ENCODE results near the gene TBX4.

The TBX4 gene

DNA sequence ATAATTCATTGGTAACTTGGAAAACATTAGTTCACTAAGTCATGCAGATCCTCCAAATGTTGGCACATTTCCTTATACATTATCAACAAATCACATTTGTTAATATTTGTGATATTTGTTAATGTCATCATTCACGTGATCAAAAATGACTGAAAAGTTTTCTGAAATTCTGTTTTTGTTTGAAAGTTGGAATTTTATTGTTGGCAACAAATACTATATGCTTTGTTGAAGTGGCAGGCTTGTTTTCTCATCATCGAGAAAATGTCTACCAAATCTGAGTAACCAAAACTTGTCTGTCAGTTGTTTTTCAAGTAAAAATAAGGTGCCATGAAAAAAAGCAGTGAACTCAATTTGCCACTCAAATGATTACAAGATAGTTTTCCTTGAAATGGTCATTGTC, 75.9 kb downstream of the TBX4 start:
- TF ChIP-seq, protein P1, sequence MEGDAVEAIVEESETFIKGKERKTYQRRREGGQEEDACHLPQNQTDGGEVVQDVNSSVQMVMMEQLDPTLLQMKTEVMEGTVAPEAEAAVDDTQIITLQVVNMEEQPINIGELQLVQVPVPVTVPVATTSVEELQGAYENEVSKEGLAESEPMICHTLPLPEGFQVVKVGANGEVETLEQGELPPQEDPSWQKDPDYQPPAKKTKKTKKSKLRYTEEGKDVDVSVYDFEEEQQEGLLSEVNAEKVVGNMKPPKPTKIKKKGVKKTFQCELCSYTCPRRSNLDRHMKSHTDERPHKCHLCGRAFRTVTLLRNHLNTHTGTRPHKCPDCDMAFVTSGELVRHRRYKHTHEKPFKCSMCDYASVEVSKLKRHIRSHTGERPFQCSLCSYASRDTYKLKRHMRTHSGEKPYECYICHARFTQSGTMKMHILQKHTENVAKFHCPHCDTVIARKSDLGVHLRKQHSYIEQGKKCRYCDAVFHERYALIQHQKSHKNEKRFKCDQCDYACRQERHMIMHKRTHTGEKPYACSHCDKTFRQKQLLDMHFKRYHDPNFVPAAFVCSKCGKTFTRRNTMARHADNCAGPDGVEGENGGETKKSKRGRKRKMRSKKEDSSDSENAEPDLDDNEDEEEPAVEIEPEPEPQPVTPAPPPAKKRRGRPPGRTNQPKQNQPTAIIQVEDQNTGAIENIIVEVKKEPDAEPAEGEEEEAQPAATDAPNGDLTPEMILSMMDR (IDR thresholded peaks at IDR 0.05; ENCODE audit: insufficient read depth, low read length, poor library complexity, severe bottlenecking) = no peak
- no peak for DNase-seq (ENCODE audit: extremely low read depth, insufficient read length)
- H3K36me3 ChIP-seq (ENCODE audit: control insufficient read depth, insufficient read depth, low read length) = no peaks in the 10 kb centered on the region
- H3K27me3 ChIP-seq (replicated peaks; ENCODE audit: control insufficient read depth, insufficient read depth, low read length) = no peaks in the 10 kb centered on the region
- no peak overlapping the region for H3K4me3 ChIP-seq (replicated peaks; ENCODE audit: low read depth, low read length)

DNA sequence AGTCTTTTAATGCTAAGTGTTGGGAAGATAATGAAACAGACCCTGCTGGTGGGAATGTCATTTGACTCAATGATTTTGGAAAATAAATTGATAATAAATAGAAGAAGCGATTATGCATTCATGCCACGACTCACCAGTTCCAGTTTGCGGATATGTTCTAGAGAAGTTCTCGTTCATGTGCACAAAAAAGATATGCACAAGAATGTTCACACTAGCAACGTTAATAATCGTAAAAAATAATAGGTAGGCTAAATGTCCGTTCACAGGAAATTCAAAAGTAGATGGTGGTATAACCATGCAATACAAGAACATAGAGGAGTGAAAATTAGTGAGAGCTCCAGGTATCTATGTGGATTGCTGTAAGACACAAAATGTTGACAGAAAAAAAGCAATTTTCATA, 79.0 kb downstream of the TBX4 start:
- H3K36me3 ChIP-seq (ENCODE audit: control insufficient read depth, insufficient read depth, low read length) = no peaks in the 10 kb centered on the region
- TF ChIP-seq, protein P1 (IDR thresholded peaks at IDR 0.05; ENCODE audit: insufficient read depth, low read length, poor library complexity, severe bottlenecking) = no peak
- DNase-seq (ENCODE audit: extremely low read depth, insufficient read length) = no peak
- no peaks in the 10 kb centered on the region for H3K27me3 ChIP-seq (replicated peaks; ENCODE audit: control insufficient read depth, insufficient read depth, low read length)
- H3K4me3 ChIP-seq (replicated peaks; ENCODE audit: low read depth, low read length) = no peak overlapping the region

DNA sequence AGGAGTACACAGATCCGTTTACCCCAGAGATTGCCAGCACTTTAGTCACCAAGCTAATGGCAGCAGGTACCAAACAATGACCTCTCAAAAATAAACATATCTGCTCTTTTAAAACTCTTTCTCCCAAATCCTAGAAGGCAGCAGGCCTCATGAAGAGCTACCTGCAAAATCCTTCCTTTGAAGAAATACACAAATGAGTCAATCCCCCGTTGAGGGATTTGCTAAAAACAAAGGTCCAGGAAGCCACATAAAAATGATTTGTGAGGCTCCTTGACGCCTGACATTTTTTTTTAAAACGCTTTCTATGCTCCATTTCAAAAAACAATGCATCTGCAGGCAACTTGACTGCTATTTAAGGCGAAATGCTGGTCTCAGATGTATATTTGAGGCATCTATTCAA, 80.6 kb downstream of the TBX4 start:
- no peak for DNase-seq (ENCODE audit: extremely low read depth, insufficient read length)
- H3K27me3 ChIP-seq (replicated peaks; ENCODE audit: control insufficient read depth, insufficient read depth, low read length) = no peaks in the 10 kb centered on the region
- no peaks in the 10 kb centered on the region for H3K36me3 ChIP-seq (ENCODE audit: control insufficient read depth, insufficient read depth, low read length)
- H3K4me3 ChIP-seq (replicated peaks; ENCODE audit: low read depth, low read length) = no peak overlapping the region
- TF ChIP-seq, protein P1 (IDR thresholded peaks at IDR 0.05; ENCODE audit: insufficient read depth, low read length, poor library complexity, severe bottlenecking) = no peak

DNA sequence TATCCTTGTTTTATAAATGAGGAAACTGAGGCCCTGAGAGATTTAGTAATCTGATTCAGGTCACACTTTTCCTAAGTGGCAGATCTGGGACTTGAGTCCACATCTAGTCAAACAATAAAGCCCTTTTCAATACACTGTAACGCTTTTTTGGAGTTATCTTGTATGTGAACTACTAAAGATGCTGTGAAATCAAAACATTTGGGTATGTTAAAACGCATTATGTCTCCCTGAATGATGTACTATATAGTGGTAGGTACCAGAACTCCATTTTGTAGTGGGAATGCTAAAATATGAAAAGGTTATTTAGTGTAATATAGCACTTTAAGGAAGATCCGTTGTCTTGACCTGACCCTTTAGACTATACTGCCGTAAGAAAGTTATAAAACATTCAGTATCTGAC, 81.6 kb downstream of the TBX4 start:
- Histone ChIP-seq H3K27me3 (replicated peaks; ENCODE audit: control insufficient read depth, insufficient read depth, low read length) (no peaks in the 10 kb centered on the region), H3K4me3 (replicated peaks; ENCODE audit: low read depth, low read length) (no peak overlapping the region), H3K36me3 (ENCODE audit: control insufficient read depth, insufficient read depth, low read length) (no peaks in the 10 kb centered on the region)
- DNase-seq (ENCODE audit: extremely low read depth, insufficient read length) = no peak
- TF ChIP-seq, protein P1 (IDR thresholded peaks at IDR 0.05; ENCODE audit: insufficient read depth, low read length, poor library complexity, severe bottlenecking) = no peak

DNA sequence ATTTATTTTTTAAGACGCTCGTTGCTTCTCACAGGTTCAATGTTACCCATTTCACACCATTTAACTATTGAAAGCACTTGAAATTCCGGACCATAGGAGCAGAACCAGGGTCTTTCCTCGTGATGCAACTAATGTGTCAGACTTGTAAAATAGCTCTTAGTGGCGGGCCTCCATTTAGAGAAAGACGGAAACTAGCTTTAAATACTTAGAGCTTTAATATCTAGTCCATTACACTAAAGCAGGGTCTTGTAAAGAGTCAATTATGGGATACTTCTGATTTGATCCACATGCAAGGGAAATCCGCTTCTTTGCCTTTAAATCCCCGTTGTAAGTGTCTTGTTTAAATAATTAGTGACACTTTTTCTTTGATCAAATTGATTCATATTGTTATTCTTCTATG, 82.2 kb downstream of the TBX4 start:
- H3K27me3 ChIP-seq (replicated peaks; ENCODE audit: control insufficient read depth, insufficient read depth, low read length) = no peaks in the 10 kb centered on the region
- H3K4me3 ChIP-seq (replicated peaks; ENCODE audit: low read depth, low read length) = no peak overlapping the region
- DNase-seq (ENCODE audit: extremely low read depth, insufficient read length) = no peak
- TF ChIP-seq, protein P1 (IDR thresholded peaks at IDR 0.05; ENCODE audit: insufficient read depth, low read length, poor library complexity, severe bottlenecking) = no peak
- no peaks in the 10 kb centered on the region for H3K36me3 ChIP-seq (ENCODE audit: control insufficient read depth, insufficient read depth, low read length)

Data from GM06990 (cell line).